LNCaP clone FGC (cell line): Measurements from ENCODE around the gene TOR4A.
"Not testable (repeated sequence)": the region's sequence is repeated elsewhere in the genome, so short reads cannot be mapped to it uniquely, and the experiment has no call there.

ENCODE experiments used
- DNase-seq: peaks from one replicate; pipeline ENCODE4 v3.0.0-alpha.2; 2011; ENCODE audit warnings: low read depth
- H3K4me3 ChIP-seq: 2 replicates; pipeline ENCODE4 v1.5.1; 2011; ENCODE audit warnings: mild to moderate bottlenecking, low read depth, low read length, control low read depth
- CTCF ChIP-seq: IDR thresholded peaks from 2 replicates; pipeline ENCODE4 v1.5.1; 2012; ENCODE audit warnings: mild to moderate bottlenecking; ENCODE audit not compliant: control insufficient read depth, insufficient read depth; ENCODE audit errors: extremely low read depth

The TOR4A gene

GRCh38 chr9:137235424-137236237 lies 41.9 kb upstream of the TOR4A start:
- DNase-seq = no peak
- TF ChIP-seq CTCF = no peak
- no peak overlapping the region for H3K4me3 ChIP-seq

GRCh38 chr9:137236238-137236935 lies 41.1 kb upstream of the TOR4A start:
- H3K4me3 ChIP-seq = no peak overlapping the region; the same call in 1 of the 2 replicates
- peak; percentile 97 for TF ChIP-seq CTCF
- DNase-seq = peak; percentile 23

- no peak overlapping the region; the same call in 1 of the 2 replicates for H3K4me3 ChIP-seq
- no peak for TF ChIP-seq CTCF
- no peak for DNase-seq
Observed at GRCh38 chr9:137236936-137237421, 40.5 kb upstream of the TOR4A start.

- TF ChIP-seq CTCF = no peak
- no peak overlapping the region for H3K4me3 ChIP-seq
- DNase-seq = peak; percentile 64
Observed at GRCh38 chr9:137237759-137238726, 39.5 kb upstream of the TOR4A start.

- not testable (repeated sequence) for DNase-seq
- peak overlapping the region; percentile 73 for H3K4me3 ChIP-seq
Observed at GRCh38 chr9:137239541-137240200, 37.9 kb upstream of the TOR4A start.

- H3K4me3 ChIP-seq = peak overlapping the region; percentile 73
- DNase-seq = no peak
- no peak for TF ChIP-seq CTCF
Observed at GRCh38 chr9:137240318-137240840, 37.1 kb upstream of the TOR4A start.
